ENCODE measurements around the gene CKAP2L.

The CKAP2L gene

GRCh38 chr2:112691881-112692281 lies 72.5 kb downstream of the CKAP2L start:
- H3K9ac ChIP-seq (ENCODE audit: low read length): peak overlapping the region; percentile 54; the same call in 1 of the 2 replicates

GRCh38 chr2:112690853-112691401 lies 73.5 kb downstream of the CKAP2L start:
- Histone ChIP-seq H3K4me1 (ENCODE audit: low read length) (peaks cover 40% of the 10 kb centered on the region), H3K4me2 (ENCODE audit: low read length) (peak overlapping the region; percentile 52), H4K20me1 (ENCODE audit: insufficient read depth, low read length) (no peaks in the 10 kb centered on the region), H3K9me3 (ENCODE audit: insufficient read depth, low read length) (no peaks in the 10 kb centered on the region), H3K27me3 (ENCODE audit: low read depth, low read length) (no peaks in the 10 kb centered on the region), H3K27ac (ENCODE audit: low read length) (peak overlapping the region; percentile 41; the same call in 1 of the 2 replicates), H3K4me3 (ENCODE audit: low read length) (peak overlapping the region; percentile 39), H3K79me2 (ENCODE audit: low read length) (no peaks in the 10 kb centered on the region), H3K9ac (ENCODE audit: low read length) (peak overlapping the region; percentile 54; the same call in 1 of the 2 replicates), H2AFZ (ENCODE audit: low read depth, low read length) (peak overlapping the region; percentile 72), H3K36me3 (replicated peaks; ENCODE audit: low read depth, low read length) (no peaks in the 10 kb centered on the region)
- no peak for TF ChIP-seq EZH2phosphoT487 (IDR thresholded peaks at IDR 0.05; ENCODE audit: low read depth)
- TF ChIP-seq CTCF (IDR thresholded peaks at IDR 0.05; ENCODE audit: low read depth, low read length): peak; percentile 65

More at GRCh38 chr2:112691881-112692281, 72.5 kb downstream of the CKAP2L start:
- Histone ChIP-seq H3K4me1 (ENCODE audit: low read length) (peaks cover 33% of the 10 kb centered on the region), H3K79me2 (ENCODE audit: low read length) (no peaks in the 10 kb centered on the region), H3K27me3 (ENCODE audit: low read depth, low read length) (no peaks in the 10 kb centered on the region), H3K9me3 (ENCODE audit: insufficient read depth, low read length) (no peaks in the 10 kb centered on the region), H3K36me3 (replicated peaks; ENCODE audit: low read depth, low read length) (no peaks in the 10 kb centered on the region), H3K27ac (ENCODE audit: low read length) (peak overlapping the region; percentile 41), H3K4me2 (ENCODE audit: low read length) (peak overlapping the region; percentile 52), H4K20me1 (ENCODE audit: insufficient read depth, low read length) (no peaks in the 10 kb centered on the region), H2AFZ (ENCODE audit: low read depth, low read length) (peak overlapping the region; percentile 72; the same call in 1 of the 2 replicates), H3K4me3 (ENCODE audit: low read length) (no peak overlapping the region)
- no peak for TF ChIP-seq EZH2phosphoT487 (IDR thresholded peaks at IDR 0.05; ENCODE audit: low read depth)

GRCh38 chr2:112688086-112688880 lies 76.1 kb downstream of the CKAP2L start:
- Histone ChIP-seq H3K36me3 (replicated peaks; ENCODE audit: low read depth, low read length) (no peaks in the 10 kb centered on the region), H3K4me1 (ENCODE audit: low read length) (peaks cover 62% of the 10 kb centered on the region), H3K9ac (ENCODE audit: low read length) (no peak overlapping the region), H3K9me3 (ENCODE audit: insufficient read depth, low read length) (no peaks in the 10 kb centered on the region), H3K27ac (ENCODE audit: low read length) (peak overlapping the region; percentile 19; the same call in 1 of the 2 replicates), H2AFZ (ENCODE audit: low read depth, low read length) (no peak overlapping the region), H3K4me3 (ENCODE audit: low read length) (no peak overlapping the region), H3K79me2 (ENCODE audit: low read length) (no peaks in the 10 kb centered on the region), H4K20me1 (ENCODE audit: insufficient read depth, low read length) (no peaks in the 10 kb centered on the region), H3K4me2 (ENCODE audit: low read length) (no peak overlapping the region), H3K27me3 (ENCODE audit: low read depth, low read length) (no peaks in the 10 kb centered on the region)
- no peak for TF ChIP-seq EZH2phosphoT487 (IDR thresholded peaks at IDR 0.05; ENCODE audit: low read depth)
- TF ChIP-seq CTCF (IDR thresholded peaks at IDR 0.05; ENCODE audit: low read depth, low read length): no peak

GRCh38 chr2:112687522-112687921 lies 76.9 kb downstream of the CKAP2L start:
- H2AFZ ChIP-seq (ENCODE audit: low read depth, low read length): no peak overlapping the region
- no peak overlapping the region for H3K4me3 ChIP-seq (ENCODE audit: low read length)
- no peaks in the 10 kb centered on the region for H3K27me3 ChIP-seq (ENCODE audit: low read depth, low read length)
- no peak overlapping the region for H3K9ac ChIP-seq (ENCODE audit: low read length)
- H3K9me3 ChIP-seq (ENCODE audit: insufficient read depth, low read length): no peaks in the 10 kb centered on the region
- H4K20me1 ChIP-seq (ENCODE audit: insufficient read depth, low read length): no peaks in the 10 kb centered on the region
- H3K36me3 ChIP-seq (replicated peaks; ENCODE audit: low read depth, low read length): no peaks in the 10 kb centered on the region
- TF ChIP-seq EZH2phosphoT487 (IDR thresholded peaks at IDR 0.05; ENCODE audit: low read depth): no peak
- TF ChIP-seq CTCF (IDR thresholded peaks at IDR 0.05; ENCODE audit: low read depth, low read length): no peak
- H3K4me1 ChIP-seq (ENCODE audit: low read length): peaks cover 57% of the 10 kb centered on the region
- no peak overlapping the region for H3K4me2 ChIP-seq (ENCODE audit: low read length)
- H3K27ac ChIP-seq (ENCODE audit: low read length): peak overlapping the region; percentile 19; the same call in 1 of the 2 replicates
- no peaks in the 10 kb centered on the region for H3K79me2 ChIP-seq (ENCODE audit: low read length)

Measured in OCI-LY3 (cell line).